SH-SY5Y (cell line): ENCODE data around the gene EMC10.

Experiments used
- GATA2 ChIP-seq: IDR thresholded peaks from 2 replicates; pipeline ENCODE4 v1.6.1; 2011; ENCODE audit warnings: mild to moderate bottlenecking, low read depth, low read length
- GATA3 ChIP-seq: IDR thresholded peaks from 2 replicates; pipeline ENCODE4 v1.6.1; 2011; ENCODE audit warnings: low read depth, mild to moderate bottlenecking, low read length, moderate library complexity

EMC10 gene

GRCh38 chr19:50497022-50497405 lies 20.7 kb downstream of the EMC10 start:
- TF ChIP-seq GATA3: no peak
- no peak for TF ChIP-seq GATA2

GRCh38 chr19:50498219-50499056 lies 22.1 kb downstream of the EMC10 start:
- TF ChIP-seq GATA2: no peak
- no peak for TF ChIP-seq GATA3

GRCh38 chr19:50500060-50500752 lies 23.9 kb downstream of the EMC10 start:
- TF ChIP-seq GATA3 (no peak), GATA2 (no peak; the same call in 1 of the 2 replicates)

- TF ChIP-seq GATA3 (no peak), GATA2 (no peak)
Measured at GRCh38 chr19:50500753-50501151, 24.4 kb downstream of the EMC10 start.

- no peak for TF ChIP-seq GATA2
- TF ChIP-seq GATA3: no peak
Measured at GRCh38 chr19:50501186-50501567, 24.9 kb downstream of the EMC10 start.

GRCh38 chr19:50501568-50502475 lies 25.5 kb downstream of the EMC10 start:
- no peak for TF ChIP-seq GATA3
- no peak for TF ChIP-seq GATA2

- TF ChIP-seq GATA3 (no peak), GATA2 (no peak)
Measured at GRCh38 chr19:50505856-50506611, 29.7 kb downstream of the EMC10 start.

GRCh38 chr19:50506700-50507099 lies 30.4 kb downstream of the EMC10 start:
- TF ChIP-seq GATA2 (no peak), GATA3 (no peak)

GRCh38 chr19:50507376-50507775 lies 31.1 kb downstream of the EMC10 start:
- no peak for TF ChIP-seq GATA2
- TF ChIP-seq GATA3: no peak

- TF ChIP-seq GATA3 (no peak), GATA2 (no peak)
Measured at GRCh38 chr19:50508843-50509190, 32.5 kb downstream of the EMC10 start.

GRCh38 chr19:50509366-50509765 lies 33.1 kb downstream of the EMC10 start:
- TF ChIP-seq GATA3 (no peak), GATA2 (no peak)

GRCh38 chr19:50510121-50510670 lies 33.9 kb downstream of the EMC10 start:
- TF ChIP-seq GATA3 (no peak), GATA2 (no peak)

- no peak for TF ChIP-seq GATA3
- TF ChIP-seq GATA2: no peak; the same call in 1 of the 2 replicates
Measured at GRCh38 chr19:50510700-50511068, 34.4 kb downstream of the EMC10 start.
